Glutamatergic neuron (in vitro differentiated cells): Measurements from ENCODE around the gene CYLD. TPM values are rescaled to one million over a fixed set of nuclear protein-coding genes. Genes with fewer than 3 reads are reported as not detected.

Source experiments
- DNase-seq: peaks from one replicate; pipeline ENCODE4 v3.0.0; 2022
- H3K27ac Mint-ChIP-seq: one replicate; pipeline ENCODE4 v1.8.0; 2020; ENCODE audit warnings: mild to moderate bottlenecking, mixed read lengths, inconsistent platforms; ENCODE audit not compliant: unreplicated experiment
- H3K27me3 Mint-ChIP-seq: one replicate; pipeline ENCODE4 v1.8.0; 2020; ENCODE audit warnings: mild to moderate bottlenecking, moderate library complexity, mixed read lengths, inconsistent platforms; ENCODE audit not compliant: unreplicated experiment
- H3K36me3 Mint-ChIP-seq: one replicate; pipeline ENCODE4 v1.8.0; 2020; ENCODE audit warnings: mild to moderate bottlenecking, mixed read lengths, inconsistent platforms; ENCODE audit not compliant: unreplicated experiment
- H3K4me1 Mint-ChIP-seq: one replicate; pipeline ENCODE4 v1.8.0; 2020; ENCODE audit warnings: mild to moderate bottlenecking, low read depth, mixed read lengths, inconsistent platforms; ENCODE audit not compliant: unreplicated experiment
- H3K4me3 Mint-ChIP-seq: one replicate; pipeline ENCODE4 v1.8.0; 2020; ENCODE audit warnings: mild to moderate bottlenecking, mixed read lengths, inconsistent platforms; ENCODE audit not compliant: unreplicated experiment
- H3K9me3 Mint-ChIP-seq: one replicate; pipeline ENCODE4 v1.8.0; 2020; ENCODE audit warnings: mild to moderate bottlenecking, moderate library complexity, mixed read lengths, inconsistent platforms; ENCODE audit not compliant: unreplicated experiment
- CTCF ChIP-seq: fragments of 200-600 bp; sonication (generic); IDR thresholded peaks from one replicate; pipeline ENCODE4 v1.5.0; 2021; ENCODE audit not compliant: partially characterized antibody, unreplicated experiment
- total RNA-seq: library from RNA; stranded (reverse); fragmentation: NEBNext Ultra II Directional; extraction: Animal tissue kit (Norgen Biotek cat#: 25700); gene quantifications from one replicate; pipeline ENCODE4 v1.2.1, GENCODE V29; 2021; ENCODE audit not compliant: unreplicated experiment

The CYLD gene
- total RNA-seq, 1 donor from 2014 or later, result 39.5 TPM

- H3K4me1 Mint-ChIP-seq, result no peaks in the 10 kb centered on the region
- no peak overlapping the region for H3K4me3 Mint-ChIP-seq
- no peaks in the 10 kb centered on the region for H3K27me3 Mint-ChIP-seq
- TF ChIP-seq CTCF, result no peak
- DNase-seq, result no peak
- peaks cover 4% of the 10 kb centered on the region for H3K9me3 Mint-ChIP-seq
- peaks cover 20% of the 10 kb centered on the region for H3K36me3 Mint-ChIP-seq
- no peak overlapping the region for H3K27ac Mint-ChIP-seq
These were observed 36.3 kb upstream of the CYLD start for GRCh38 chr16:50705436-50706110.

- H3K4me3 Mint-ChIP-seq, result no peak overlapping the region
- TF ChIP-seq CTCF, result no peak
- H3K27ac Mint-ChIP-seq, result no peak overlapping the region
- DNase-seq, result no peak
- no peaks in the 10 kb centered on the region for H3K27me3 Mint-ChIP-seq
- peaks cover 4% of the 10 kb centered on the region for H3K9me3 Mint-ChIP-seq
- H3K36me3 Mint-ChIP-seq, result peaks cover 20% of the 10 kb centered on the region
- no peaks in the 10 kb centered on the region for H3K4me1 Mint-ChIP-seq
These were observed 35.6 kb upstream of the CYLD start for GRCh38 chr16:50706250-50706649.

- no peak for DNase-seq
- no peak overlapping the region for H3K4me3 Mint-ChIP-seq
- no peak overlapping the region for H3K27ac Mint-ChIP-seq
- no peaks in the 10 kb centered on the region for H3K4me1 Mint-ChIP-seq
- peaks cover 2% of the 10 kb centered on the region for H3K27me3 Mint-ChIP-seq
- TF ChIP-seq CTCF, result no peak
- peaks cover 5% of the 10 kb centered on the region for H3K9me3 Mint-ChIP-seq
- H3K36me3 Mint-ChIP-seq, result peaks cover 20% of the 10 kb centered on the region
These were observed 33.4 kb upstream of the CYLD start for GRCh38 chr16:50708373-50709060.

GRCh38 chr16:50709061-50709684, 32.7 kb upstream of the CYLD start:
- Mint-ChIP-seq H3K9me3 (peaks cover 3% of the 10 kb centered on the region), H3K27ac (no peak overlapping the region), H3K4me1 (no peaks in the 10 kb centered on the region), H3K4me3 (no peak overlapping the region), H3K27me3 (peaks cover 2% of the 10 kb centered on the region), H3K36me3 (peaks cover 16% of the 10 kb centered on the region)
- no peak for DNase-seq
- no peak for TF ChIP-seq CTCF

- Mint-ChIP-seq H3K27ac (no peak overlapping the region), H3K4me3 (no peak overlapping the region), H3K36me3 (peaks cover 11% of the 10 kb centered on the region), H3K9me3 (peaks cover 1% of the 10 kb centered on the region), H3K27me3 (peaks cover 2% of the 10 kb centered on the region), H3K4me1 (no peaks in the 10 kb centered on the region)
- TF ChIP-seq CTCF, result no peak
- DNase-seq, result no peak
These were observed 31.9 kb upstream of the CYLD start for GRCh38 chr16:50709980-50710379.
